NT2/D1 (cell line): ENCODE measurements around the gene POLE2.

Experiments
- SUZ12 ChIP-seq: IDR thresholded peaks from 2 replicates; pipeline ENCODE4 v1.6.1; 2011; ENCODE audit not compliant: insufficient read length, insufficient read depth; ENCODE audit errors: extremely low read depth
- YY1 ChIP-seq: IDR thresholded peaks from 2 replicates; pipeline ENCODE4 v1.6.1; 2011; ENCODE audit not compliant: insufficient read length, insufficient read depth
- ZNF274 ChIP-seq: IDR thresholded peaks from 2 replicates; pipeline ENCODE4 v1.6.1; 2011; ENCODE audit warnings: mild to moderate bottlenecking, low read depth, low read length

- no peak for TF ChIP-seq ZNF274
- no peak for TF ChIP-seq YY1
- no peak for TF ChIP-seq SUZ12
These were observed 14.4 kb downstream of the POLE2 start for GRCh38 chr14:49673586-49673985.
